Measurements from ENCODE around the gene SRPRB.

DNA sequence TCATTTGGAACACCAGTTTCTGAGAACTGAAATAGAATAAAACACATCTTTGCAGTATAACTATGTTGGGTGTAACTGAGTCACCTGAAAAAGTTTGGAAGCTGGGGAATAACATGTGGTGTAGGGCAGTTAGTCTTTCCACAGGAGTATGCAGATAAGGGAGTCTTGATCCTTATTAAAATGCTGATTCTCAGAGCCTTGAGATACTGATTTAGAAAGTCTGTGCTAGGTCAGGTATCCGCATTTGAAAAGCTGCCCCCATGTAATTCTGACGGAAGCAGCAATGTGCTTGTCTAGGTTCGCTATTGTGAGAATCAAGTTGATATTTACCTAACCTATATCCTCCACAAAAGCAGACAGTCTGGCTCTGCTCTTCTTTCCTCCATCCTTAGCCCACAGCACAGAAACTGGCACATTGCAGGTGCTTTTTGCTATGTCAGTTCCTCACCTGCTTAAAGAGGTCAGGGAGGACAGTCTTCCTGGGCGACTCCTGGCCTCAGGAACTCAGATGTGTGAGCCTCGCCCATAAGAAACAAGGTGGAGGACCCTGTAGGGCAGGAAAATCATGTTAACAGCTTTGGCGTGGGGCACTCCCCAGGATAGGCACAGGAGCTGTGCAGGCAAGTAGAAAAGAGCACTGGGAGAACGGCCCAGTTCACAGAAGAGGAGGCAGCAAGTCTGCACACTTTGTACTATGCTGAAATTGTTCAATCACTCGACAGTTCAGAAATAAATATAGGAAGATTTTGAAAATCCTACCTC lies 27.6 kb upstream of the SRPRB start:
- TF ChIP-seq, protein P1, sequence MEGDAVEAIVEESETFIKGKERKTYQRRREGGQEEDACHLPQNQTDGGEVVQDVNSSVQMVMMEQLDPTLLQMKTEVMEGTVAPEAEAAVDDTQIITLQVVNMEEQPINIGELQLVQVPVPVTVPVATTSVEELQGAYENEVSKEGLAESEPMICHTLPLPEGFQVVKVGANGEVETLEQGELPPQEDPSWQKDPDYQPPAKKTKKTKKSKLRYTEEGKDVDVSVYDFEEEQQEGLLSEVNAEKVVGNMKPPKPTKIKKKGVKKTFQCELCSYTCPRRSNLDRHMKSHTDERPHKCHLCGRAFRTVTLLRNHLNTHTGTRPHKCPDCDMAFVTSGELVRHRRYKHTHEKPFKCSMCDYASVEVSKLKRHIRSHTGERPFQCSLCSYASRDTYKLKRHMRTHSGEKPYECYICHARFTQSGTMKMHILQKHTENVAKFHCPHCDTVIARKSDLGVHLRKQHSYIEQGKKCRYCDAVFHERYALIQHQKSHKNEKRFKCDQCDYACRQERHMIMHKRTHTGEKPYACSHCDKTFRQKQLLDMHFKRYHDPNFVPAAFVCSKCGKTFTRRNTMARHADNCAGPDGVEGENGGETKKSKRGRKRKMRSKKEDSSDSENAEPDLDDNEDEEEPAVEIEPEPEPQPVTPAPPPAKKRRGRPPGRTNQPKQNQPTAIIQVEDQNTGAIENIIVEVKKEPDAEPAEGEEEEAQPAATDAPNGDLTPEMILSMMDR (IDR thresholded peaks at IDR 0.05; ENCODE audit: extremely low read depth in 1 of 2, insufficient read depth in 1 of 2, low read depth in 1 of 2, low read length in 2 of 2) = no peak
- TF ChIP-seq EZH2 (IDR thresholded peaks at IDR 0.05; ENCODE audit: borderline replicate concordance, low read depth, low read length, severe bottlenecking) (no peak), POLR2A (IDR thresholded peaks at IDR 0.05; ENCODE audit: low read depth, low read length) (no peak), MYC (IDR thresholded peaks at IDR 0.05; ENCODE audit: low read depth, low read length) (no peak), POLR2AphosphoS5 (IDR thresholded peaks at IDR 0.05; ENCODE audit: insufficient read depth, low read depth, low read length) (no peak)
- TF ChIP-seq, protein P2, sequence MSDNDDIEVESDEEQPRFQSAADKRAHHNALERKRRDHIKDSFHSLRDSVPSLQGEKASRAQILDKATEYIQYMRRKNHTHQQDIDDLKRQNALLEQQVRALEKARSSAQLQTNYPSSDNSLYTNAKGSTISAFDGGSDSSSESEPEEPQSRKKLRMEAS (IDR thresholded peaks at IDR 0.05; ENCODE audit: insufficient read depth, insufficient read length) = no peak
